Prostate gland (tissue), 2 donors: Measurements from ENCODE around the gene MAFF. TPM values are rescaled to one million over a fixed set of nuclear protein-coding genes. Genes with fewer than 3 reads are reported as not detected.

ENCODE experiments used
- DNase-seq: peaks from one replicate; pipeline ENCODE4 v3.0.0-alpha.2; 2019; ENCODE audit warnings: low spot score
- H3K27ac ChIP-seq, 2 donors: fragments of 200-600 bp; sonication (generic); 2 replicates each; pipeline ENCODE4 v1.5.1; 2017 to 2019
- H3K27me3 ChIP-seq: fragments of 200-600 bp; sonication (generic); replicated peaks from 2 replicates; pipeline ENCODE4 v1.5.1; 2019; ENCODE audit not compliant: insufficient read depth
- H3K36me3 ChIP-seq, 2 donors: fragments of 200-600 bp; sonication (generic); 1 replicate in 1 of 2; 2 replicates in 1 of 2; pipeline versions ENCODE4 v1.5.1 to v1.8.1; 2017 to 2019
- H3K4me1 ChIP-seq: fragments of 200-600 bp; sonication (generic); replicated peaks from 2 replicates; pipeline ENCODE4 v1.5.1; 2019
- H3K4me3 ChIP-seq, 2 donors: fragments of 200-600 bp; sonication (generic); 2 replicates each; pipeline ENCODE4 v1.5.1; 2017 to 2019
- H3K9me3 ChIP-seq: fragments of 200-600 bp; sonication (generic); 2 replicates; pipeline ENCODE4 v1.5.1; 2017
- CTCF ChIP-seq, 4 experiments: fragments of 200-600 bp in 2 of 4; fragments of 450-650 bp in 2 of 4; sonication (generic) in 2 of 4; IDR thresholded peaks; 1 replicate in 3 of 4; 2 replicates in 1 of 4; pipeline ENCODE4 v1.5.1; 2016 to 2019; ENCODE audit warnings: antibody characterized with exemption in 4 of 4, mild to moderate bottlenecking in 2 of 4, moderate library complexity in 2 of 4
- POLR2A ChIP-seq: fragments of 450-650 bp; IDR thresholded peaks from one replicate; pipeline ENCODE4 v1.6.1; 2016; ENCODE audit warnings: antibody characterized with exemption, mild to moderate bottlenecking
- POLR2AphosphoS5 ChIP-seq: sonication (generic); formaldehyde crosslinking; IDR thresholded peaks from one replicate; pipeline ENCODE4 v1.6.1; 2017; ENCODE audit warnings: antibody characterized with exemption
- WGBS: methylation state at CpG from one replicate; pipeline ENCODE4 v1.1.5; 2018; 5-methylcytosine and 5-hydroxymethylcytosine counted together
- intact Hi-C: fragments of 100-400 bp; cut with DNase I; formaldehyde crosslinking; loops from one replicate; pipeline ENCODE4 v1.14.2; 2022
- total RNA-seq, 2 donors: library from RNA; depleted of rRNA; stranded (reverse); fragments of >200 nt; gene quantifications; one replicate each; pipeline ENCODE4 v1.1.0, GENCODE V29; 2016

Gene MAFF
- total RNA-seq, 2 donors from 2014 or later, result 23.6 to 26.0 TPM

DNA sequence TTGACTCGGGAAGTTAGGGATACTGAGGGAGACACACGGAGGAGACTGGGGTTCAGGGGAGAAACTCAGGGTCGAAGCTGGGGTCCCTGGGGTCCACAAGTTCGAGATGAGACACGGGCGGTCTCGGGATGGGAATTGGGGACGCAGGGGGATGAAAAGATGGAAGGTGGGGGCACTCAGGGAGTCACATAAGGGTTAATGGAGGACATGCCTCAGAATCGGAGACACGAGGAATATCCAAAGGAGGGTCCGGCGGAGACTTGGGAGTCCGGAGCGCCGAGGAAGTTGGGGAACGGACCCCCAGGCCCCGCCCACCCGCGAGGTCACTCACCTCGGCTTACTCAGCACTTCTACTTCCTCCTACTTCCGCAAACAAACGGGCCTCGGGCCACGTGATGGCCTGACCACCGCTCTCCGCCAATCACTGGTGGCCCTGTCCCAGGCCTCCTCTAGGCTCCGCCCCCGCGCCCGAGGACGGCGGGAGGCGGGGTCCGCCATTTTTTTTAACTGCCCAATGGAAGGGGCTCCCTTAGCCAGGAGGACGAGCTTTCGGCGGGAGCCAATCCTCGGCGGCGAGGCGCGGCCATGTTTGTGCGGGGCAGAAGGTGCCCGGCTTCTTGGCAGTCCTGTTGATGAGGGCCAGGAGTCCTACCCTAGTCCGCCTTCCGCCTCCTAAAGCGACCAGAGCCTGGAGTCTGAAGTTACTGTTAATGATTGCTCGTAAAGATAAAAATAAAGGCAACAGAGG lies 20.2 kb upstream of the MAFF start, which contains the start of gene PLA2G6:
PLA2G6 (minus strand) TSS at position 378 of the 748 bp plus-strand sequence. CDS start 12,404 bp downstream, outside the sequence.
- peaks cover 22% of the 10 kb centered on the region for H3K4me1 ChIP-seq
- intact Hi-C loops, result loop anchor here (1.0 kb wide), 1 partner anchor 20 kb away; the partner anchor contains the start of gene MAFF
- no peaks in the 10 kb centered on the region for H3K9me3 ChIP-seq
- H3K27me3 ChIP-seq, result no peaks in the 10 kb centered on the region
- under 1% methylated on average over 48 of the region's 48 CpGs for WGBS
- peak within 1 kb of the TSS; percentile 36 to 53 for H3K4me3 ChIP-seq
- peak; percentile 98 for DNase-seq
- no peaks in the 10 kb centered on the region for H3K36me3 ChIP-seq
- H3K27ac ChIP-seq, result peak within 1 kb of the TSS; percentile 95 to 99
- TF ChIP-seq CTCF (IDR thresholded peaks at IDR 0.05) (peak in 1 of 4 experiments; percentile 4), POLR2A (peak; percentile 71), POLR2AphosphoS5 (peak; percentile 99)

DNA sequence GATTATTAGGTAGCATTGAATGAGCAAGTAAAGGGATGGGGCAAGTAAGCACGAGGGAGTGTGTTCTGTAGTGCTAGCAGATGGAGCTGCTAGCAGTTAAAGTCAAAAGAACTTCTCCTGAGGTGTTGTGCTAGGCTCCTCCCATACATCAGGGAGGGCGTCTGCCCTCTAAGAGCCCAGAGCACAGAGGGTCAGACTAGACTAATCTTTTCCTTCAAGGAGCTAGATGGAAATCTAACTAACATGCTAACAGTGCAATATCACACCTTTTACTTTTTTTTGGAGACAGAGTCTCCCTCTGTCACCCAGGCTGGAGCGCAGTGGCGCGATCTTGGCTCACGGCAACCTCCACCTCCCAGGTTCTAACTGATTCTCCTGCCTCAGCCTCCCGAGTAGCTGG lies 17.0 kb upstream of the MAFF start:
- intact Hi-C loops, result no loop called here
- Histone ChIP-seq H3K4me1 (peaks cover 6% of the 10 kb centered on the region), H3K9me3 (no peaks in the 10 kb centered on the region), H3K27me3 (no peaks in the 10 kb centered on the region), H3K36me3 (no peaks in the 10 kb centered on the region), H3K27ac (no peak overlapping the region), H3K4me3 (no peak overlapping the region)
- no peak for DNase-seq
- no peak for TF ChIP-seq POLR2AphosphoS5
- no peak for TF ChIP-seq POLR2A
- TF ChIP-seq CTCF (IDR thresholded peaks at IDR 0.05), result no peak
- WGBS, result 72% methylated on average over 7 of the region's 7 CpGs

DNA sequence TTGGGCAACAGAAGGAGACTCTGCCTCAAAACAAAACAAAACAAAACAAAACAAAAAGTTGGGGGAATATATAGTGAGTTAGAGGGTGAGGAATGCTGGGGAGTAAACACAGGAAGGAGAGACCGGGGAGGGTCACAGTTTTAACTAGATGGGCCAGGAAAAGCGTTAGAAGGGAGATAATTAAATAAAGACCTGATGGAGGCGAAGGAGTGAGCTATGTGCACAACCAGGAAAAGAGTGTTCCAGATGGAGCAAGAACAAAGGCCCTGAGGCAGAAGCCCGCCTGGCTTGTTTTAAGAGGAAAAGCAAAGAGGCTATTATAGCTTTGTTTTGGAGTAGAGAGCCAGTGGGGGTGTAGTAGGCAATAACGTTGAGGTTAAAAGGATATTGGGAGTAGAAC lies 15.4 kb upstream of the MAFF start:
- WGBS, result 26% methylated on average over 5 of the region's 5 CpGs
- Histone ChIP-seq H3K27ac (peak overlapping the region; percentile 76 to 79), H3K27me3 (no peaks in the 10 kb centered on the region), H3K9me3 (no peaks in the 10 kb centered on the region), H3K36me3 (no peaks in the 10 kb centered on the region), H3K4me3 (no peak overlapping the region), H3K4me1 (no peaks in the 10 kb centered on the region)
- no peak for TF ChIP-seq CTCF (IDR thresholded peaks at IDR 0.05)
- no peak for TF ChIP-seq POLR2AphosphoS5
- no peak for TF ChIP-seq POLR2A
- DNase-seq, result no peak
- intact Hi-C loops, result no loop called here

GRCh38 chr22:38187413-38188212 lies 14.2 kb upstream of the MAFF start:
- no peaks in the 10 kb centered on the region for H3K9me3 ChIP-seq
- DNase-seq, result peak; percentile 94
- H3K27me3 ChIP-seq, result no peaks in the 10 kb centered on the region
- WGBS, result 56% methylated on average over 10 of the region's 10 CpGs
- H3K27ac ChIP-seq, result peak overlapping the region; percentile 76 to 79
- H3K36me3 ChIP-seq, result no peaks in the 10 kb centered on the region
- H3K4me3 ChIP-seq, result no peak overlapping the region
- TF ChIP-seq POLR2AphosphoS5 (peak; percentile 95), POLR2A (no peak)
- H3K4me1 ChIP-seq, result no peaks in the 10 kb centered on the region
- intact Hi-C loops, result no loop called here

DNA sequence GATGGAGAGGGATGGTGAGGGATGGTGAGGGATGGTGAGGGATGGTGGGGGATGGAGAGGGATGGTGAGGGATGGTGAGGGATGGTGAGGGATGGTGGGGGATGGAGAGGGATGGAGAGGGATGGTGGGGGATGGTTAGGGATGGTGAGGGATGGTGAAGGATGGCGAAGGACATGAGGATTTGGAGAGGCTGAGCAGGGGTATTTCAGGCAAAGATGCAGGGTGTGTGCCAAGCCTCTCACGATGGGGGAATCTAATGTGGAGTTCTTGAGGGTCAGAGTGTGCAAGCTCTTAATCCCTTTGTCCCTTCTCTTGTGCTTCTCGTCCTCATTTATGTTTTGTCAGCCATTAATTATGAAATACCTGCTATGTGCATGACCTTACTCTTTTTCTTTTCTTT lies 12.7 kb upstream of the MAFF start:
- Histone ChIP-seq H3K4me1 (no peaks in the 10 kb centered on the region), H3K4me3 (no peak overlapping the region), H3K36me3 (no peaks in the 10 kb centered on the region), H3K27me3 (no peaks in the 10 kb centered on the region), H3K27ac (no peak overlapping the region), H3K9me3 (no peaks in the 10 kb centered on the region)
- TF ChIP-seq POLR2AphosphoS5 (no peak), CTCF (IDR thresholded peaks at IDR 0.05) (no peak), POLR2A (no peak)
- intact Hi-C loops, result no loop called here
- WGBS, result 70% methylated on average over 3 of the region's 3 CpGs
- no peak for DNase-seq
